Liver (tissue), 9 donors: ENCODE data around the gene PTRH2. TPM values are rescaled to one million over a fixed set of nuclear protein-coding genes. Genes with fewer than 3 reads are reported as not detected.
A peak's percentile ranks its signal among the peaks of the same experiment; 100 is the strongest.

ENCODE experiments used
- DNase-seq: peaks from one replicate; pipeline ENCODE4 v3.0.0-alpha.2; 2017; ENCODE audit warnings: low spot score
- H3K27ac ChIP-seq, 2 donors: one replicate each; pipeline ENCODE4 v1.7.0; 2013; ENCODE audit warnings: inconsistent platforms in 2 of 2, low read length in 2 of 2, control low read depth in 1 of 2, low read depth in 1 of 2, mild to moderate bottlenecking in 1 of 2
- H3K27me3 ChIP-seq, 4 donors: one replicate each; pipeline versions ENCODE4 v1.6.1 to v1.7.0; 2013; ENCODE audit warnings: low read length in 3 of 4, inconsistent platforms in 1 of 4, mild to moderate bottlenecking in 1 of 4, moderate library complexity in 1 of 4; ENCODE audit not compliant: control insufficient read depth in 4 of 4, insufficient read depth in 4 of 4
- H3K36me3 ChIP-seq, 4 donors: one replicate each; pipeline versions ENCODE4 v1.6.1 to v1.7.0; 2013; ENCODE audit warnings: low read length in 3 of 4, mild to moderate bottlenecking in 3 of 4, low read depth in 1 of 4, moderate library complexity in 1 of 4; ENCODE audit not compliant: control insufficient read depth in 4 of 4, insufficient read depth in 3 of 4
- H3K4me1 ChIP-seq, 4 donors: one replicate each; pipeline versions ENCODE4 v1.6.1 to v1.7.0; 2013; ENCODE audit warnings: low read length in 3 of 4, mild to moderate bottlenecking in 3 of 4, moderate library complexity in 1 of 4; ENCODE audit not compliant: control insufficient read depth in 4 of 4, insufficient read depth in 4 of 4
- H3K4me3 ChIP-seq, 3 donors: one replicate each; pipeline versions ENCODE4 v1.6.1 to v1.7.0; 2013; ENCODE audit warnings: low read length in 3 of 3, control low read depth in 1 of 3, low read depth in 1 of 3, mild to moderate bottlenecking in 1 of 3
- H3K9ac ChIP-seq, 2 donors: one replicate each; pipeline ENCODE4 v1.7.0; 2013; ENCODE audit warnings: low read length in 2 of 2, mild to moderate bottlenecking in 2 of 2, moderate library complexity in 2 of 2, control low read depth in 1 of 2, low read depth in 1 of 2
- H3K9me3 ChIP-seq, 4 donors: one replicate each; pipeline versions ENCODE4 v1.6.1 to v1.7.0; 2013; ENCODE audit warnings: low read length in 3 of 4; ENCODE audit not compliant: control insufficient read depth in 4 of 4
- EGR1 ChIP-seq, 2 donors: IDR thresholded peaks; 2 replicates each; pipeline ENCODE4 v1.6.1; 2016 to 2018; ENCODE audit warnings: antibody characterized with exemption in 2 of 2, low read depth in 2 of 2
- FOXA1 ChIP-seq: IDR thresholded peaks from 2 replicates; pipeline ENCODE4 v1.6.1; 2016; ENCODE audit warnings: antibody characterized with exemption
- FOXA2 ChIP-seq: IDR thresholded peaks from 2 replicates; pipeline ENCODE4 v1.6.1; 2016; ENCODE audit warnings: antibody characterized with exemption
- HNF4A ChIP-seq, 2 donors: conservative IDR thresholded peaks; 2 replicates each; pipeline ENCODE4 v1.6.1; 2016; ENCODE audit warnings: antibody characterized with exemption in 2 of 2, mild to moderate bottlenecking in 2 of 2
- JUND ChIP-seq, 2 donors: IDR thresholded peaks; 2 replicates each; pipeline ENCODE4 v1.6.1; 2016; ENCODE audit warnings: antibody characterized with exemption in 2 of 2
- NR2F2 ChIP-seq: IDR thresholded peaks from 2 replicates; pipeline ENCODE4 v1.6.1; 2016; ENCODE audit warnings: antibody characterized with exemption
- RXRA ChIP-seq, 2 donors: IDR thresholded peaks; 2 replicates each; pipeline ENCODE4 v1.6.1; 2017 to 2018; ENCODE audit warnings: antibody characterized with exemption in 2 of 2, mild to moderate bottlenecking in 1 of 2
- TAF1 ChIP-seq: conservative IDR thresholded peaks from 2 replicates; pipeline ENCODE4 v1.6.1; 2016; ENCODE audit warnings: antibody characterized with exemption, mild to moderate bottlenecking
- YY1 ChIP-seq: IDR thresholded peaks from 2 replicates; pipeline ENCODE4 v1.6.1; 2016; ENCODE audit warnings: antibody characterized with exemption, mild to moderate bottlenecking
- WGBS: extraction: QIAGEN DNeasy Blood & Tissue Kit; methylation state at CpG from one replicate; pipeline ENCODE4 v1.1.7; 2013; 5-methylcytosine and 5-hydroxymethylcytosine counted together
- polyA plus RNA-seq, 2 donors: library from polyadenylated mRNA; stranded (reverse) in 1 of 2; unstranded in 1 of 2; fragments of 200-250 nt in 1 of 2; fragments of >200 nt in 1 of 2; fragmentation: Nextera tagmentation in 1 of 2; extraction: Ambion mirVana in 1 of 2; gene quantifications; one replicate each; pipeline versions ENCODE4 v1.2.1 to v1.2.3, GENCODE V29; 2013 to 2015
- total RNA-seq, 2 donors: library from RNA; depleted of rRNA; stranded (reverse); fragments of >200 nt; gene quantifications; one replicate each; pipeline ENCODE4 v1.2.3, GENCODE V29; 2014
- TF ChIP-seq, protein P1 (sequence below): fragments of 150-350 bp; IDR thresholded peaks from 2 replicates; pipeline ENCODE4 v1.5.1; 2017; ENCODE audit warnings: improper control_type of control experiment, low read depth, low read length; ENCODE audit not compliant: missing input control
- TF ChIP-seq, protein P2 (sequence below): IDR thresholded peaks from 2 replicates; pipeline ENCODE4 v1.6.1; 2016; ENCODE audit warnings: antibody characterized with exemption
- TF ChIP-seq, protein P3 (sequence below): IDR thresholded peaks from 2 replicates; pipeline ENCODE4 v1.6.1; 2016; ENCODE audit warnings: antibody characterized with exemption
- TF ChIP-seq, protein P4 (sequence below): IDR thresholded peaks from 2 replicates; pipeline ENCODE4 v1.6.1; 2016; ENCODE audit warnings: antibody characterized with exemption, mild to moderate bottlenecking
- TF ChIP-seq, protein P5 (sequence below): IDR thresholded peaks from 2 replicates; pipeline ENCODE4 v1.6.1; 2016; ENCODE audit warnings: antibody characterized with exemption
- donor health status: healthy.
- donor health status: healthy.
- donor health status: healthy.
- donor health status: healthy.
- donor health status: healthy.

The PTRH2 gene
- total and polyA plus RNA-seq, 4 donors: 9.7 to 39.1 (median 23.1) TPM

DNA sequence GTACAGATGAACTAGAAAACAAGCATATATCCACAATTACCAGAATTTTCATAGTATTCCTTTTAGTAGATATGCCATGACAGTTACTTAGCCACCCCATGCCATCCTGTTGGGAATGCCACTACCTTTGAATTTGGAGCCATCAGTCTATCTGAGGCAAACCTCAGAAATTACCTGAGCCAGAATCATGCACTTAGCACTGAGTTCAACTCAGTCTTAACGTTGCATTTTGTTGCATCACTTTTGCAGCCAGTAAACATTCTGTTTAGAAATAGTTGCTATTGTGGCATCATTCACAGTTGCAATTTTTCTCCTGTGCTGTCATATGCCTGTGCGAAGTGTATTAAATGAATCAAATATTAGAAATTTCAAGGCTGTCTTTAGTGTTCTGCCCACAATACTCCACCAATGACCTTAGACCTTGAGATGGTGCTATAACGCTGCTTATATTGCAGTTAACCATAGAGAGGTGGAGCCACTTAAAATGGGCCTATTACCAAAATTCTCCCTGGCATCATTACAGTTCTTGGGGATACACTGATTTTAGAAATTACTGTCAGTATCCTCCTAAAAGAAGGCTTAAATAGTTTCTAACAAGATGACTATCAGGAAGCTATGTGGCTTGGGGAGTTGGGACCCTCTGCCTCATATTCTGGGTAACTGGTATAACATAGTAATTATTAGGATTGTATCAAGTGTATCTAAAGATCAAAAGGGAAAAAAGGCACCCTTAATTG is 11.1 kb downstream of the PTRH2 start:
- TF ChIP-seq, protein P1, sequence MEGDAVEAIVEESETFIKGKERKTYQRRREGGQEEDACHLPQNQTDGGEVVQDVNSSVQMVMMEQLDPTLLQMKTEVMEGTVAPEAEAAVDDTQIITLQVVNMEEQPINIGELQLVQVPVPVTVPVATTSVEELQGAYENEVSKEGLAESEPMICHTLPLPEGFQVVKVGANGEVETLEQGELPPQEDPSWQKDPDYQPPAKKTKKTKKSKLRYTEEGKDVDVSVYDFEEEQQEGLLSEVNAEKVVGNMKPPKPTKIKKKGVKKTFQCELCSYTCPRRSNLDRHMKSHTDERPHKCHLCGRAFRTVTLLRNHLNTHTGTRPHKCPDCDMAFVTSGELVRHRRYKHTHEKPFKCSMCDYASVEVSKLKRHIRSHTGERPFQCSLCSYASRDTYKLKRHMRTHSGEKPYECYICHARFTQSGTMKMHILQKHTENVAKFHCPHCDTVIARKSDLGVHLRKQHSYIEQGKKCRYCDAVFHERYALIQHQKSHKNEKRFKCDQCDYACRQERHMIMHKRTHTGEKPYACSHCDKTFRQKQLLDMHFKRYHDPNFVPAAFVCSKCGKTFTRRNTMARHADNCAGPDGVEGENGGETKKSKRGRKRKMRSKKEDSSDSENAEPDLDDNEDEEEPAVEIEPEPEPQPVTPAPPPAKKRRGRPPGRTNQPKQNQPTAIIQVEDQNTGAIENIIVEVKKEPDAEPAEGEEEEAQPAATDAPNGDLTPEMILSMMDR: no peak
- TF ChIP-seq YY1 (no peak), FOXA1 (no peak), RXRA (IDR thresholded peaks at IDR 0.05) (peak in 1 of 2 donors; percentile 66), JUND (IDR thresholded peaks at IDR 0.05) (peak in 1 of 2 donors; percentile 35), NR2F2 (no peak), HNF4A (conservative IDR thresholded peaks at IDR 0.05) (peak in 1 of 2 donors; percentile 31)
- TF ChIP-seq, protein P2, sequence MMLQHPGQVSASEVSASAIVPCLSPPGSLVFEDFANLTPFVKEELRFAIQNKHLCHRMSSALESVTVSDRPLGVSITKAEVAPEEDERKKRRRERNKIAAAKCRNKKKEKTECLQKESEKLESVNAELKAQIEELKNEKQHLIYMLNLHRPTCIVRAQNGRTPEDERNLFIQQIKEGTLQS: peak; percentile 84

DNA sequence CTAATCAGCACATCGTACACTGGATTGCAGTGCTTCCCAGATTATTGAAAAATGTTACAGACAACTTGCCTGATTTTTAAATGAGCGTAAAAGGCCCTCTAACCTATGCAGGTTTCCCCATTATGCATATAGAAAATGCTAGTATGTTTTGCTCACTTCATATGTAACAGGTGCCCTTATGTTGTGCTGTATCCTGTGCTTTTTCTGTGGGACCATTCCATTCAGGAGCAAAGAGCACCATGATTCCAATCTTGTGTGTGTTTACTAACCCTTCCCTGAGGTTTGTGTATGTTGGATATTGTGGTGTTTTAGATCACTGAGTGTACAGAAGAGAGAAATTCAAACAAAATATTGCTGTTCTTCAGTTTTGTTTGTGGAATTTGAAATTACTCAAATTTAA is 12.9 kb downstream of the PTRH2 start:
- Histone ChIP-seq H3K36me3 (peaks cover 17 to 81% (median 58%) of the 10 kb centered on the region in 4 donors), H3K4me3 (no peak overlapping the region), H3K9me3 (no peaks in the 10 kb centered on the region), H3K27ac (no peak overlapping the region), H3K4me1 (peaks cover 0 to 7% (median 1%) of the 10 kb centered on the region in 4 donors), H3K9ac (no peak overlapping the region), H3K27me3 (no peaks in the 10 kb centered on the region)
- 83% methylated on average over 2 of the region's 2 CpGs for WGBS
- DNase-seq: no peak
- TF ChIP-seq, protein P3, sequence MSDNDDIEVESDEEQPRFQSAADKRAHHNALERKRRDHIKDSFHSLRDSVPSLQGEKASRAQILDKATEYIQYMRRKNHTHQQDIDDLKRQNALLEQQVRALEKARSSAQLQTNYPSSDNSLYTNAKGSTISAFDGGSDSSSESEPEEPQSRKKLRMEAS: no peak
- TF ChIP-seq, protein P2: no peak

More for the DNA sequence above, 11.1 kb downstream of the PTRH2 start:
- H3K9me3 ChIP-seq: no peaks in the 10 kb centered on the region
- DNase-seq: no peak
- H3K4me3 ChIP-seq: no peak overlapping the region
- peaks cover 17 to 68% (median 50%) of the 10 kb centered on the region in 4 donors for H3K36me3 ChIP-seq
- WGBS: 56% methylated on average over 3 of the region's 3 CpGs
- no peak overlapping the region for H3K9ac ChIP-seq
- no peak overlapping the region for H3K27ac ChIP-seq
- H3K4me1 ChIP-seq: peaks cover 0 to 7% (median 1%) of the 10 kb centered on the region in 4 donors
- H3K27me3 ChIP-seq: no peaks in the 10 kb centered on the region

DNA sequence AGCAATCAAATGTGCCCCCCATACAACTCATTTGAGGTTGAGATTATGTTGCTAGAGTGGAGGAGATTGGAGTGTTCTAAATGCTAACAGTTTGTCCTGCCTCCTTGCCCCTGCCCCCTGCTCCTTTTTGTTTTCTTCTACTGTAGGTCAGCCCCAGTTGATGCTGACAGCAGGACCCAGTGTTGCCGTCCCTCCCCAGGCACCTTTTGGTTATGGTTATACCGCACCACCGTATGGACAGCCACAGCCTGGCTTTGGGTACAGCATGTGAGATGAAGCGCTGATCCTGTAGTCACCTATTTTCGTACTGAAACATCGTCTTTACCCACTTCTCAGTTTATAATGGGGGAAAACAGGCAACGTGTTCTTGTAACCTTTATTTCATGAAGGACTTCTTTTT is 13.6 kb downstream of the PTRH2 start:
- no peak for DNase-seq
- H3K36me3 ChIP-seq: peaks cover 17 to 79% (median 55%) of the 10 kb centered on the region in 4 donors
- 93% methylated on average over 7 of the region's 7 CpGs for WGBS
- peaks cover 0 to 7% (median 1%) of the 10 kb centered on the region in 4 donors for H3K4me1 ChIP-seq
- H3K4me3 ChIP-seq: no peak overlapping the region
- H3K9me3 ChIP-seq: no peaks in the 10 kb centered on the region
- H3K27ac ChIP-seq: no peak overlapping the region
- no peak overlapping the region for H3K9ac ChIP-seq
- no peaks in the 10 kb centered on the region for H3K27me3 ChIP-seq
- no peak for TF ChIP-seq EGR1 (IDR thresholded peaks at IDR 0.05; ENCODE audit: low read depth in 2 of 2)
- TF ChIP-seq FOXA2: no peak
- no peak for TF ChIP-seq HNF4A (conservative IDR thresholded peaks at IDR 0.05)
- TF ChIP-seq, protein P4, sequence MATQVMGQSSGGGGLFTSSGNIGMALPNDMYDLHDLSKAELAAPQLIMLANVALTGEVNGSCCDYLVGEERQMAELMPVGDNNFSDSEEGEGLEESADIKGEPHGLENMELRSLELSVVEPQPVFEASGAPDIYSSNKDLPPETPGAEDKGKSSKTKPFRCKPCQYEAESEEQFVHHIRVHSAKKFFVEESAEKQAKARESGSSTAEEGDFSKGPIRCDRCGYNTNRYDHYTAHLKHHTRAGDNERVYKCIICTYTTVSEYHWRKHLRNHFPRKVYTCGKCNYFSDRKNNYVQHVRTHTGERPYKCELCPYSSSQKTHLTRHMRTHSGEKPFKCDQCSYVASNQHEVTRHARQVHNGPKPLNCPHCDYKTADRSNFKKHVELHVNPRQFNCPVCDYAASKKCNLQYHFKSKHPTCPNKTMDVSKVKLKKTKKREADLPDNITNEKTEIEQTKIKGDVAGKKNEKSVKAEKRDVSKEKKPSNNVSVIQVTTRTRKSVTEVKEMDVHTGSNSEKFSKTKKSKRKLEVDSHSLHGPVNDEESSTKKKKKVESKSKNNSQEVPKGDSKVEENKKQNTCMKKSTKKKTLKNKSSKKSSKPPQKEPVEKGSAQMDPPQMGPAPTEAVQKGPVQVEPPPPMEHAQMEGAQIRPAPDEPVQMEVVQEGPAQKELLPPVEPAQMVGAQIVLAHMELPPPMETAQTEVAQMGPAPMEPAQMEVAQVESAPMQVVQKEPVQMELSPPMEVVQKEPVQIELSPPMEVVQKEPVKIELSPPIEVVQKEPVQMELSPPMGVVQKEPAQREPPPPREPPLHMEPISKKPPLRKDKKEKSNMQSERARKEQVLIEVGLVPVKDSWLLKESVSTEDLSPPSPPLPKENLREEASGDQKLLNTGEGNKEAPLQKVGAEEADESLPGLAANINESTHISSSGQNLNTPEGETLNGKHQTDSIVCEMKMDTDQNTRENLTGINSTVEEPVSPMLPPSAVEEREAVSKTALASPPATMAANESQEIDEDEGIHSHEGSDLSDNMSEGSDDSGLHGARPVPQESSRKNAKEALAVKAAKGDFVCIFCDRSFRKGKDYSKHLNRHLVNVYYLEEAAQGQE: no peak
- TF ChIP-seq, protein P3: no peak
- TF ChIP-seq RXRA (IDR thresholded peaks at IDR 0.05): no peak
- no peak for TF ChIP-seq JUND (IDR thresholded peaks at IDR 0.05)
- no peak for TF ChIP-seq TAF1
- TF ChIP-seq, protein P2: no peak
- TF ChIP-seq, protein P5, sequence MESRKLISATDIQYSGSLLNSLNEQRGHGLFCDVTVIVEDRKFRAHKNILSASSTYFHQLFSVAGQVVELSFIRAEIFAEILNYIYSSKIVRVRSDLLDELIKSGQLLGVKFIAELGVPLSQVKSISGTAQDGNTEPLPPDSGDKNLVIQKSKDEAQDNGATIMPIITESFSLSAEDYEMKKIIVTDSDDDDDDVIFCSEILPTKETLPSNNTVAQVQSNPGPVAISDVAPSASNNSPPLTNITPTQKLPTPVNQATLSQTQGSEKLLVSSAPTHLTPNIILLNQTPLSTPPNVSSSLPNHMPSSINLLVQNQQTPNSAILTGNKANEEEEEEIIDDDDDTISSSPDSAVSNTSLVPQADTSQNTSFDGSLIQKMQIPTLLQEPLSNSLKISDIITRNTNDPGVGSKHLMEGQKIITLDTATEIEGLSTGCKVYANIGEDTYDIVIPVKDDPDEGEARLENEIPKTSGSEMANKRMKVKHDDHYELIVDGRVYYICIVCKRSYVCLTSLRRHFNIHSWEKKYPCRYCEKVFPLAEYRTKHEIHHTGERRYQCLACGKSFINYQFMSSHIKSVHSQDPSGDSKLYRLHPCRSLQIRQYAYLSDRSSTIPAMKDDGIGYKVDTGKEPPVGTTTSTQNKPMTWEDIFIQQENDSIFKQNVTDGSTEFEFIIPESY: no peak
